Nephron progenitor cell (in vitro differentiated cells): ENCODE results near the gene VCAN.

Experiments used
- DNase-seq: peaks from one replicate; pipeline ENCODE4 v3.0.0; 2021
- H3K27ac Mint-ChIP-seq: 2 replicates; pipeline ENCODE4 v1.8.0; 2021; ENCODE audit warnings: mild to moderate bottlenecking, moderate library complexity, mixed read lengths
- H3K27me3 Mint-ChIP-seq: 2 replicates; pipeline ENCODE4 v1.8.0; 2021; ENCODE audit warnings: mild to moderate bottlenecking, low read depth, mixed read lengths; ENCODE audit not compliant: poor library complexity
- H3K36me3 Mint-ChIP-seq: 2 replicates; pipeline ENCODE4 v1.8.0; 2021; ENCODE audit warnings: low read depth, mixed read lengths
- H3K4me1 Mint-ChIP-seq: 2 replicates; pipeline ENCODE4 v1.8.0; 2021; ENCODE audit warnings: mixed read lengths
- H3K4me3 Mint-ChIP-seq: 2 replicates; pipeline ENCODE4 v1.8.0; 2021; ENCODE audit warnings: mild to moderate bottlenecking, moderate library complexity, mixed read lengths
- H3K9me3 Mint-ChIP-seq: 2 replicates; pipeline ENCODE4 v1.8.0; 2021; ENCODE audit warnings: mild to moderate bottlenecking, moderate library complexity, mixed read lengths
- CTCF ChIP-seq: fragments of 200-600 bp; sonication (generic); IDR thresholded peaks from 2 replicates; pipeline ENCODE4 v1.5.0; 2021; ENCODE audit warnings: antibody characterized with exemption

Gene VCAN

DNA sequence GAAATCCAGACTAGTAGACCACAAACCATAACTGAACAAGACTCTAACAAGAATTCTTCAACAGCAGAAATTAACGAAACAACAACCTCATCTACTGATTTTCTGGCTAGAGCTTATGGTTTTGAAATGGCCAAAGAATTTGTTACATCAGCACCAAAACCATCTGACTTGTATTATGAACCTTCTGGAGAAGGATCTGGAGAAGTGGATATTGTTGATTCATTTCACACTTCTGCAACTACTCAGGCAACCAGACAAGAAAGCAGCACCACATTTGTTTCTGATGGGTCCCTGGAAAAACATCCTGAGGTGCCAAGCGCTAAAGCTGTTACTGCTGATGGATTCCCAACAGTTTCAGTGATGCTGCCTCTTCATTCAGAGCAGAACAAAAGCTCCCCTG is 68.6 kb downstream of the VCAN start:
- Mint-ChIP-seq H3K4me3 (no peak overlapping the region), H3K27me3 (no peaks in the 10 kb centered on the region), H3K4me1 (no peaks in the 10 kb centered on the region), H3K27ac (no peak overlapping the region), H3K36me3 (peaks cover 77% of the 10 kb centered on the region), H3K9me3 (peaks cover 34% of the 10 kb centered on the region)
- no peak for TF ChIP-seq CTCF
- no peak for DNase-seq

GRCh38 chr5:83540783-83541182 is 69.2 kb downstream of the VCAN start:
- Mint-ChIP-seq H3K27ac (no peak overlapping the region), H3K4me3 (no peak overlapping the region), H3K36me3 (peaks cover 78% of the 10 kb centered on the region), H3K9me3 (peaks cover 34% of the 10 kb centered on the region), H3K4me1 (no peaks in the 10 kb centered on the region), H3K27me3 (no peaks in the 10 kb centered on the region)
- no peak for TF ChIP-seq CTCF
- no peak for DNase-seq

- H3K4me1 Mint-ChIP-seq, result no peaks in the 10 kb centered on the region
- H3K4me3 Mint-ChIP-seq, result no peak overlapping the region
- H3K27me3 Mint-ChIP-seq, result no peaks in the 10 kb centered on the region
- TF ChIP-seq CTCF, result no peak
- peaks cover 23% of the 10 kb centered on the region for H3K9me3 Mint-ChIP-seq
- no peak overlapping the region for H3K27ac Mint-ChIP-seq
- DNase-seq, result no peak
- peaks cover 77% of the 10 kb centered on the region for H3K36me3 Mint-ChIP-seq
Measured at GRCh38 chr5:83542839-83543238, 71.3 kb downstream of the VCAN start.

DNA sequence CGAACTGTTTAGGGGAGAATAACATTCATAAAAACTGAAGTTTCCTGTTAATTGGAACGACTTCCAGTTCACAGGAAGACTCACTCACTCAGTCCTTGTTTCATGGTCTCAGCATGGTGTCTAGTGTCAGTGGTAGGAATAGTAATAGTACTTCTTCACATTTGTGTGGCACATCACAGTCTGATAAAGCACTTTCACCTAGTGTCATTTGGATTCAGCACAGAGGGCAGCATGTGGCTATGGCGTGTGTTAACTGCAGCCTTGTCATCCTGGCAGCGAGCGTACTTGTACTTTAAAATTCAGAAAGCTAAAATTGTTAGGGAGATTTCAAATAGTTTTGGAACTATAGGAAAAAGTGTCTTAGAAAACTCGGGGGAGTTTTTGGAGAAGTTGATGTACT is 72.4 kb downstream of the VCAN start:
- Mint-ChIP-seq H3K4me3 (no peak overlapping the region), H3K4me1 (no peaks in the 10 kb centered on the region), H3K27me3 (no peaks in the 10 kb centered on the region), H3K27ac (no peak overlapping the region), H3K9me3 (peaks cover 14% of the 10 kb centered on the region), H3K36me3 (peaks cover 77% of the 10 kb centered on the region)
- no peak for TF ChIP-seq CTCF
- no peak for DNase-seq

- Mint-ChIP-seq H3K4me3 (no peak overlapping the region), H3K9me3 (no peaks in the 10 kb centered on the region), H3K36me3 (peaks cover 56% of the 10 kb centered on the region), H3K27ac (peak overlapping the region; percentile 4), H3K4me1 (no peaks in the 10 kb centered on the region), H3K27me3 (no peaks in the 10 kb centered on the region)
- no peak for TF ChIP-seq CTCF
- no peak for DNase-seq
Measured at GRCh38 chr5:83547161-83547560, 75.6 kb downstream of the VCAN start.

GRCh38 chr5:83547889-83548288 is 76.3 kb downstream of the VCAN start:
- Mint-ChIP-seq H3K9me3 (no peaks in the 10 kb centered on the region), H3K27ac (no peak overlapping the region), H3K4me1 (no peaks in the 10 kb centered on the region), H3K27me3 (no peaks in the 10 kb centered on the region), H3K36me3 (peaks cover 61% of the 10 kb centered on the region), H3K4me3 (no peak overlapping the region)
- no peak for TF ChIP-seq CTCF
- DNase-seq, result no peak
